HG02763 (cell line): ENCODE measurements around the gene ESCO1.
"Not testable (repeated sequence)": the region's sequence is repeated elsewhere in the genome, so short reads cannot be mapped to it uniquely, and the experiment has no call there.

Experiments
- ATAC-seq: cut with Tn5 transposase; IDR thresholded peaks from one replicate; pipeline ENCODE4 v1.9.1; 2021; ENCODE audit warnings: mild to moderate bottlenecking, moderate library complexity; ENCODE audit not compliant: unreplicated experiment

The ESCO1 gene

GRCh38 chr18:21593540-21594257 lies 6.8 kb downstream of the ESCO1 start:
- no peak for ATAC-seq

- ATAC-seq = not testable (repeated sequence)
These were observed 8.1 kb downstream of the ESCO1 start for GRCh38 chr18:21592361-21592760.

DNA sequence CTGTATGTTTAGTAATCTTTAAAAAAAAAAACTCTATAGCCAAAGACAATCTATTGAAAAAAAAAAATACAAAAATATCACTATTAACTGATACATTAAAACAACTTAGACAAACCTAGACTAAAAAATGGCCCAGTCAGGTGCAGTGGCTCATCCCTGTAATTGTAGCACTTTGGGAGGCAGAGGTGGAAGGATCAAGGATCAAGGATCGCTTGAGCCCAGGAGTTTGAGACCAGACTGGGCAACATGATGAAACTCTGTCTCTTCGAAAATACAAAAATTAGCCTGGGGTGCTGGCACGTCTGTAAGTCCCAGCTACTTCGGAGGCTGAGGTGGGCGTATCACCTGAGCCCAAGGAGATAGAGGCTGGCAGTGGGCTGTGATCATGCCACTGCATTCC lies 16.1 kb downstream of the ESCO1 start:
- ATAC-seq = no peak

DNA sequence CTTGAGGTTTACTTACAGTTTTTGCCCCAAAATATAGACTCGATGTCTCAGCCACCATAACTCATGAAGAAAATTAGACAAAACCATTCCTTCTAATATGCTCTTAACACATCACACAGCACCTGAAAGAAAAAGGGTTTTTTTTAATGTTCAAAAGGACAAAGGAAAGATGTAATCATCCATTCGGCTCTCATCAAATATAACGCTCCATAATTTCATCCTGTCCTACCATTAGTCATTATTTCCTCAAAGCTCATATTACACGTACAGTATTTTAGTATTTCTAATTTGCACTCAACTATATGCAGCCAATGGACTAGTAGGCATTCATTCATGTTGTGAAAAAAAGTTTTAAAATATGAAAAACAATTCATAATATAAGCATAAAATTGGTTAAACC lies 24.8 kb downstream of the ESCO1 start:
- ATAC-seq = no peak

GRCh38 chr18:21571772-21572171 lies 28.7 kb downstream of the ESCO1 start:
- no peak for ATAC-seq

DNA sequence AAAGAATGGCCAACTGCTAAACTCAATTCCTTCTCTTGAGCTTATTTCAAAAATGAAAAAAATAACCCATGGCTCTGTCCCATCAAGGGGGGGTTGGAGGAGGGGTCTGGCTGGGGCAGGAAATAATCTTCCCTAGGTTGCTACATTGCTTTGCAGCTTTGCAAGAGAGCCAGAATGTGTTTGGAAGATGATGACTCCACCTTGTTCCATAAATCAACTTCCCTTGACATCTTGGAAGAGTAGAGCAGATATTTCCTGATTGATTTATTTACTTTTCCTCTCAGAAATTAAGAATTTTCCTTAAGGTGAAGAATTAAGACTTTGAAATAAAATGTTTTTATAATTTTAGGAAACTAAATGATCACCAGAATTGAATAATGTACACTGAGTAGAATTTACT lies 41.3 kb downstream of the ESCO1 start:
- ATAC-seq = no peak

DNA sequence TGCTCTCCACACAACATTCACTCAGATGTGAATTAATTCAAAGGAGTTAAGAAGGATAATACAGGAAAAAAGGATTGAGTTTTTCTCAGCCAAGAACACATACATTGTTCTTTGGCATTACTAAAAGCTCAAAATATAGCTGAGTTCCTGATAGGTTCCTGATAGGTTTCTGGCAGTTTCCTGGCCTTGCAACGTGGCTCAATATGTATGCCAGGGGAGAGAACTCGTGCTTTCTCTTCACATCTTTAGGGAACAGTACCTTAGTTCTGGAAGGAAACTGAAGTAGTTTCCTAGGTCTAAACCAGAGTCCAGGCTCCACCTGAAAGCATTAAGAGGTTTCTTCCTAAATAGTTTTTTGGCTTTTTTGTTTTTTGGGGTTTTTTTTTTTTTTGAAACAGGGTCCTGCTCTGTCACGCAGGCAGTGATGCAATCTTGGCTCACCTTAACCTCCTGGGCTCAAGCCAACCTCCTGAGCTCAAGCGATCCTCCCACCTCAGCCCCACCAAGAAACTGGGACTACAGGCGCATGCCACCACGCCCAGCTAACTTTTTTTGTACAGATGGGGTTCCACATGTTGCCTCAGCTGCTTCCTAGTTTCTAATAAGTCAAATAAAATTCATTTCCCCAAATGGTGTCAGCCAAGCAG lies 42.8 kb downstream of the ESCO1 start:
- no peak for ATAC-seq

GRCh38 chr18:21550510-21550970 lies 50.0 kb downstream of the ESCO1 start:
- ATAC-seq = no peak

- ATAC-seq = no peak
These were observed 51.9 kb downstream of the ESCO1 start for GRCh38 chr18:21548647-21549046.

DNA sequence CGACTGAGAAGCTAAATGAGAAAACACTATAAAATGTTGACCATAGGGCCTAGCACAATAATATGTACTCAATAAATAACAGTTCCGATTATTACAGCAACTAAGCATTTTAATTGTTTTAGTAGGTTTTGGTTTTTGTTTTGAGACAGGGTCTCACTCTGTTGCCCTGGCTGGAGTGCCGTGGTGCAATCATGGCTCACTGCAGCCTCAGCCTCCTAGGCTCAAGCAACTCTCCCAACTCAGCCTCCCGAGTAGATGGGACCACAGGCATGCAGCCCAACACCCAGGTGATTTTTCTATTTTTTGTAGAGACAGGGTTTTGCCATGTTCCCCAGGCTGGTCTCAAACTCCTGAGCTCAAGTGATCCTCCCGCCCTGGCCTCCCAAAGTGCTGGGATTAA lies 54.1 kb downstream of the ESCO1 start:
- no peak for ATAC-seq

- no peak for ATAC-seq
These were observed 62.3 kb downstream of the ESCO1 start for GRCh38 chr18:21538230-21538629.

DNA sequence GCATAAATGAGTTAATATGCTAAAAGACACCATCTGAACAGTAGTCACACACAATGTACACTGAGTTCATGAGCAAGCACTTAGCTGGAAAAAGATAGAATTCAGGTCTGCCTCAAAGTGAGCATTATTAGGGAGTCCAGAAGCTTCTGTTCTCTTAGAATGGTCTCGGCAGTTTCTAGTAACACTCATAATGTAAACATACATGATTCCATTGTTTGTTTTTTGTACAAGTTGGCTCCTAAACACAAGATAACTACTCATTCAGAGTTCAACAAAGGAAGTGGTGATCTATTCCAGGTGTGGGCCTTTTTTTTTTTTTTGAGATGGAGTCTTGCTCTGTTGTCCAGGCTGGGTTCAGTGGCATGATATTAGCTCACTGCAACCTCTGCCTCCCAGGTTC lies 66.2 kb downstream of the ESCO1 start:
- no peak for ATAC-seq

GRCh38 chr18:21526463-21526862 lies 74.0 kb downstream of the ESCO1 start:
- no peak for ATAC-seq

DNA sequence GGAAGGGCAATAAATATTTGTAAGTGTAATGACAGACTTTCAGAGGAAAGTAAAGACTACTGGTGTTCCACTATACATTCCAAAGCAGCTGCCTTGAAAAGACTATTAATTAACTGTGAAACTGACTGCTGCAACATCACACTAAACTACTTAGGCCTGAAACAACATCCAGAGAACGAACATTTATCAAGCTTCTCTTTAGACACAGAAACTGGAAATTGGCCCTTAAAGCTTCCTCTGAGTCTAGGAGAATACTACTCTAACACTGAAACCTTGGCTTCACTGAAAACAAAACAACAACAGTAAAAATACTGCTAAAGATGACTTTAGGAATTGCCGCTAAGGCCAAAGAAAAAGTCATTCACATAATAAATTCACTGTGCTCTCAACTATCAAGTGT lies 74.6 kb downstream of the ESCO1 start:
- ATAC-seq = no peak

- ATAC-seq = no peak
These were observed 78.0 kb downstream of the ESCO1 start for GRCh38 chr18:21522530-21522929.

DNA sequence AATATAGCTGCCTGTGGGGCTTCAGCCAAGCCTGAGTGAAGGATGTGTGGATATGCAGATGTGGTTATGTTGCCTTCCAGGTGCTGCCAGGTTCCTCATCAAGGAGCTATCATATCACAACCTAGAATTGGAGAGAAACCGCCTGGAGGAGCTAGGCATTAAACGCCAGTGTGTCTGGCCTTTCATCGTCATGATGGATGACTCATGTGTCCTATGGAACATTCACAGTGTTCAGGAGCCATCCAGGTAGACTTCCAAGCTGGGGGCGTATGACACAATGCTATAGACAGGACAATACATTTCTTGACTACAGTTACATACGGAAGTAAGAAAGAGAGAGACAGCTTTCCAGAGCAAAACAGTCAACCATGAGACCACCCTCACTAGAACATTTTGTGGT lies 86.8 kb downstream of the ESCO1 start:
- ATAC-seq = no peak

DNA sequence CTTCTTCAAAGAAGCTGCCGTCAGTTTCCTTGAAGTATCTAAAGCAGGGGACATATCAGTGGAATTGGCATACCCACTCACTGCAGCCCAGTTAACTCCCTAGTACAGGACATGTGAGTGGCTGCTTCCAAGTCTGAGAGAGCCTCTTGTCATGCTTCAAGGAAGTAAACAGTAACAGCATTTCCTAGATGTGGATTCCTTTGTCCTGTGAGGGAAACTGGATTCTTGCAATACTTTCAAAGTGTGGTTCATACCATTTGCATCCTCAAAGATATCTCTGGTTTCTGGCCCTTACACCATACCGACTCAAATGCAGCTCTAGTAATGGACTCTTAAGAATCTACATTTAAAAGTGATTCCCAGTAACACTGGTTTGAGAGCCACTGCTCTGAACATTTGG lies 87.2 kb downstream of the ESCO1 start:
- no peak for ATAC-seq

DNA sequence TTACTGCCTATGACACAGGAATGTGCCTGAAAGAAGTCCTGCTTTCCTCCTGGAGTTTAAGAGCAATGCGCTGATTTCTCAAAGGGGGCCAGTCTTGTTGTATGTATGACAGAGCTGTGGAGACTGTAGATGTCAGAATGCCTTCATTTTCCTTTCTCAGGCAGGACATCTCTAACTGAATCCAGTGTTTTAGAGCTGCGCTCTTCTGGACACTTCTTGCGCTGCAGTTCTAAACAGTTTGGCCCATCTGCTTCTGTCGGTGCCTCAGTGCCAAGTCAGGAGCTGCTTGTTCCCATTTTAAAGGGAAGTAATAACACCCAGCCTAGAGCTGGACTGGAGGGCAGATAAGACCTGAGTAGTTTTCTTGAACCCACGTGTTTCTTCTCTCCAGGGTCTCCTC lies 91.4 kb downstream of the ESCO1 start:
- ATAC-seq = no peak

DNA sequence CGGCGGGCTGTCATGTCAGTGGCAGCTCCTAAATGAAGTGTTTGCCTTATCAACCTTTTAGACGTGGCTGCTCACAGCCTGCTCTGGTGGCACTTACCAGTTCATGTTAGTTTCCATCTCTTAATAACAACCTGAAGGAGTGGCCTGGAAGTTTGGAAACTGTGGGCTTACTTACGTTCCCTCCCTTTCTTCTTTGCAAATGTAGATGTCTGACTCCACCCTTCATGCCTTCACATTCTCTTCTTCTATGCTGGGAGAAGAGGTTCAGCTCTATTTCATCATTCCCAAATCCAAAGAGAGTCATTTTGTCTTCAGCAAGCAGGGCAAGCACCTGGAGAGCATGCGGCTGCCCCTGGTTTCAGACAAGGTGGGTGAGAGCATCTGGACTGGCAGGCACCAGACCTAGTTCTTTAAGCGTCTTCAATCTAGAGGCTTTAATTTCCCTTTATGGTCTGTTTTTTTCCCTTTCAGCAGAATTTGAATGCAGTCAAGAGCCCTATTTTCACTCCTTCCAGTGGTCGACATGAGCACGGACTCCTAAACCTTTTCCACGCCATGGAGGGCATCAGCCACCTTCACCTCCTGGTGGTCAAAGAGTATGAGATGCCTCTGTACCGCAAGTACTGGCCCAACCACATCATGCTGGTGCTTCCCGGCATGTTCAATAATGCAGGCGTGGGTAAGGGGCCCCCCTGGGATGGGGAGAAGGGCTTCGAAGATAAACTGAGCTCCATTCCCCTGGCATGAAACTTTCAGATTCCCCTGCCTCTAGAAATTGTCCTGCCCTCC lies 92.4 kb downstream of the ESCO1 start:
- ATAC-seq = no peak

DNA sequence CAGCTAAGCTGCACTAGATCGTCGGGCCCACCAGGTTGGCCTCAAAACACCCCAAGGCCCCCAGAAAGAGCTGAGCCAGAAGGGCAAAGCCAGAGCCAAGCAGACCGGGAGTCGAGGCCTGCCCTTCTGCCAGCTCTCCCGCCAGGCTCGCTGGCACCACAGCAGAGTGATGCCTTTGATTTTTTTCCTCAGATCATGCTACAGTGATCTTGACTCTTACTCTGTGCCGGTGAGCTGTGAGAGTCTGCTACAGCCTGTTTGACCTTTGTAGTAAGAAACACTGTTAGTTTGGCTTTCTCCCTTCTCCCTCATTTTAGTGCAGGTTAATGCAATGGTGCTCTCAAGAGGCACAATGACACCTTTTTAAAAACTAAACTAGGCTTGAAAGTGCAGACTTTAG lies 97.8 kb downstream of the ESCO1 start:
- ATAC-seq = no peak

DNA sequence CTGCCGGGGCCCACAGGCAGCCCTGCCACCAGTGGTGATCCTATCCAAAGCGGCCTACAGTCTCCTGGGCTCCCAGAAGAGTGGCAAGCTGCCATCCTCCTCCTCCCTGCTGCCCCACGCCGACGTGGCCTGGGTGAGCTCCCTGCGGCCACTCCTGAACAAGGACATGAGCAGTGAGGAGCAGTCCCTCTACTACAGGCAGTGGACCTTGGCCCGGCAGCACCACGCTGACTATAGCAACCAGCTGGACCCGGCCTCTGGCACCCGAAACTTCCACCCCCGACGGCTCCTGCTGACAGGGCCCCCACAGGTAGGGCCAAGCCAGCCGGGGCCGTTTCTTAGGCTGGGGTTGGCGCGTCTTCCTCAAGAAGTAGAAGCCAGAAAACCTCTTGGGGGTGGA lies 100.5 kb downstream of the ESCO1 start:
- ATAC-seq = no peak

DNA sequence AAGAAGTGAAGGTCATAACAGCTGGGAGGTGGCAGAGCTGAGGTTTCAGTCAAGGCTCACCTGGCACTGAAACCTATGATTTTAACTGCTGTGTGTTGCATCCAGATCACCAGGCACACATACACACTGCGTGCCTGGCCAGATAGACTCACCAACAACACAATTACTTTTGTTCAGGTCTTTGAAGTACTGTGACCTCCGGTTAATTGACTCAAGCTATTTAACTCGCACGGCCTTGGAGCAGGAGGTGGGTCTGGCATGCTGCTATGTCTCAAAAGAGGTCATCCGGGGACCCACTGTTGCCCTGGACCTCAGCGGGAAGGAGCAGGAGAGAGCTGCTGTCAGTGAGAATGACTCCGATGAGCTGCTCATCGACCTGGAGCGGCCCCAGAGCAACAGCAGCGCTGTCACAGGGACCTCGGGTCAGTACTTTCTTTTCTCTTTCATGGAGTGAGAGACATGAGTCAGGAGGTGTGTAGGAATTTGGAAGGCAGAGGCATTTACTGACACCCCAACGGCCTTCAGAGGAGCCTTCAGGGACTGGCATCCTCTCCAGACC lies 104.1 kb downstream of the ESCO1 start:
- no peak for ATAC-seq
